ENCODE results near the gene EGFL7. TPM values are rescaled to one million over a fixed set of nuclear protein-coding genes. Genes with fewer than 3 reads are reported as not detected.
A peak's percentile ranks its signal among the peaks of the same experiment; 100 is the strongest.

EGFL7 gene
- total RNA-seq, 1 donor from 2014 or later: 61.5 TPM

DNA sequence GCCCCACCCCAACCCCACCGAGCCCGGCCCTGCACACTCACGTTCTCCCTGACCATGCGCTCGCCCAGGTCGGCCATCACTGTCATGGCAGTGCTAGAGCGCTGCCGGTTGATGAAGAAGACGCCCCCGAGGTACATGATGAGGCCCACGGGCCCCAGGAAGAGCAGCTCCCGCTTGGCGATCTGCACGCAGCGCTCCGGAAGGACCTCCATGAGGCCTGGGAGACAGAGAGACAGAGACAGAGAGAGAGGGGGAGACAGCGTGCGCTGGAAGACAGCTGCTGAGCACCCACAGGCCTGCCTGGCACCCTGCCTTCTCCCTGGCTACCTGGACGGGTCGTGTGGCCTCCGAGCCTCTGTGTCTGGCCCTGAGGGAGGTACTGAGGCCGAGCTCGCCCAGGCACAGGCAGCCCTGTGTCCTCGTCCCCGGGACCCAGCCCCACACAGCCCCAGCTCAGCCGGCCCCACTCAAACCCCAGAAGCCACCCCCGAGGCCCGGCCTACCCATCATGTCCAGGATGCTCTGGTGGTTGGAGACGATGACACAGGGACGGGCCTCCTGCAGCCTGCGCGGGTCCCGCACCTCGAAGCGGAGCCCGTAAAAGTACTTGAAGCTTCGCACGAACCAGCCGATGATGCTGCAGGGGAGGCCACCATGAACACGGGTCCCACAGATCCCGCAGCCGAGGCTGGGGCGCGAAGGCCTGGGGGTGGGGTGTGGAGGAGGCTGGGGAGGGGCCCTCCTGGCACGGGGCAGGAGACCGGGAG lies 14.4 kb downstream of the EGFL7 start:
- ATAC-seq (ENCODE audit: poor library complexity) (no peak), DNase-seq (no peak)
- intact Hi-C loops (cut with DNase I): no loop called here

GRCh38 chr9:136678034-136678433 lies 15.3 kb downstream of the EGFL7 start:
- intact Hi-C loops (cut with DNase I): no loop called here
- DNase-seq (no peak), ATAC-seq (ENCODE audit: poor library complexity) (no peak)

GRCh38 chr9:136678624-136679023 lies 15.9 kb downstream of the EGFL7 start:
- intact Hi-C loops (cut with DNase I): no loop called here
- DNase-seq (no peak), ATAC-seq (ENCODE audit: poor library complexity) (no peak)

DNA sequence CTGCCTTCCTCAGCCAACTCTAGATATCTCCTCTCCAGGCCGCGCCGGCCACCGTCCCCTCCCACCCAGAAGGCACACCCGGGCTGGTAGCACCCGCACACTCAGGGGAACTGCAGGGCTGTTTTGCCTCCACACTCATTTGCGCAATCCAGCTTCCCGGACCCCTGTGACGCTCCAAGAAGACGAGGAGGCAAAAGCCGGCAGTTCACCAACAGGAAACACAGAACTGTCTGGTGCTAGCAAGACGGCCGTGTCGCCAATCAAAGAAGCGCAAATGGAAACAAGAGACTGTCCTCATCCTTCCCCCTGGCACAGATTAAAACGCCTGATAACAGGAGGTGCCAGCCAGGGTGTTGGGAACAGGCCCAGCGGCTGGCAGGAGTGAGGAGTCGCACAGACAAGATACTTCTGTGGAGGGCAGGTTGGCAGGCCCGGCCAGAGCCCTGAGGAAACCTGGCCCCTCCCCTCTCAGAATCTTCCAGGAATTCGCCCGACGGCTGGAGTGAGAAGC lies 16.8 kb downstream of the EGFL7 start:
- DNase-seq (no peak), ATAC-seq (ENCODE audit: poor library complexity) (no peak)
- intact Hi-C loops (cut with DNase I): no loop called here

DNA sequence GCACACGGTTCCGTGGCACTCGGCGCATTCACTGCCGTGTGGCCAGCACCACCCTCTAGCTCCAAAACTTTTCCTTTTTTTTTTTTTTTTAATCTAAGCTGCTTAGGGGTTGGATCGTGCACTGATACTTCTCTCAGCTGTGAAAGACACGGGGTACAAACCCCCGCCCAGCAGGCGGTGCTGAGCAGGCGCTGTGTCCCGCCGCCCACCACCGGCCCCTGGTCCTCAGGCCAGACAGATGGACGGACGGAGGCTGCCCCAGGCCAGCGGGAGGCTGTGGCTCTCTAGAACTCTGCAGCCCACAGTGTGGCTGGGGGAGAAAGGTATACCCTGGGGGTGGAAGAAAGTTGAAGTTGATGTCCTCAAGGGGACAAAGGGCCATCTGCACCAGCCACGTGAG lies 18.3 kb downstream of the EGFL7 start:
- ATAC-seq (ENCODE audit: poor library complexity) (no peak), DNase-seq (no peak)
- intact Hi-C loops (cut with DNase I): no loop called here

DNA sequence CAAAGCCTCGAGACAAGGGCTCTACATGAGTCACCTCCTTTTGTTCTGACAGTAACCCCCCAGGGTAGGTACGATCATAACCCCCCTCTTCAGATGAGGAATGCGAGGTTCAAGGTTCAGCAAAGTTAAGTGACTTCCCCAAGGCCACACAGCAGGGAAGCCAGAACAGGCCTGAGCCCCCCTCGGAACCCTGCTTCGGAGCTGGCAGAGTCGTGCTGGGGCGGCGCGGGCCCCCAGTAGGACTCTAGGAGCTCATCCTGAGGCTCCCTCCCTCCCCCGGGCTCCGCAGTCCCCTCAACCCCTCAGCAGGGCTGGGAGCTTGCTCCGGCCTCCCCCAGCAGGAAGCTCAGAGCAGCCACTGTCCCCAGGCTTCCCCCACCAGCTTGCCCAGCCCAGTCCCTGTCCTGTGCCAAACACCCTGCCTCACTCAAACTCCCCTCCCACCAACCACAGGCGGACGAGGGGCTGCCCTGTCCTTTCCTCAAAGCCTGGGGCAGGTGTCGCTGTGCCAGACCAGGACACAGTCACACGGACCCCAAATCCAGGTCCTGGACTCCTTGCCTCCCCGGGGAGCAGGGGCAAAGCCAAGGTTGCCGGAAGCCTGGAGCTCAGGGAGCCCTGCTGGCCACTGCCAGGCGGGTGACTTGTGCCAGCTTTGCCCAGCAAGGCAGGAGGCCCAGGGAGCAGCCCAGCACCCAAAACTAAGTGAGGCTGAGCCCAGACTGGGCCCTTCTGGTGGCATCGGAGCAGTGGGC lies 19.4 kb downstream of the EGFL7 start:
- no peak for DNase-seq
- no peak for ATAC-seq (ENCODE audit: poor library complexity)
- intact Hi-C loops (cut with DNase I): no loop called here

- ATAC-seq (ENCODE audit: poor library complexity) (no peak), DNase-seq (no peak)
- intact Hi-C loops (cut with DNase I): no loop called here
Observed at GRCh38 chr9:136682710-136683109, 20.0 kb downstream of the EGFL7 start.

- DNase-seq: no peak
- ATAC-seq (ENCODE audit: poor library complexity): no peak
- intact Hi-C loops (cut with DNase I): no loop called here
Observed at GRCh38 chr9:136683173-136683745, 20.5 kb downstream of the EGFL7 start.

DNA sequence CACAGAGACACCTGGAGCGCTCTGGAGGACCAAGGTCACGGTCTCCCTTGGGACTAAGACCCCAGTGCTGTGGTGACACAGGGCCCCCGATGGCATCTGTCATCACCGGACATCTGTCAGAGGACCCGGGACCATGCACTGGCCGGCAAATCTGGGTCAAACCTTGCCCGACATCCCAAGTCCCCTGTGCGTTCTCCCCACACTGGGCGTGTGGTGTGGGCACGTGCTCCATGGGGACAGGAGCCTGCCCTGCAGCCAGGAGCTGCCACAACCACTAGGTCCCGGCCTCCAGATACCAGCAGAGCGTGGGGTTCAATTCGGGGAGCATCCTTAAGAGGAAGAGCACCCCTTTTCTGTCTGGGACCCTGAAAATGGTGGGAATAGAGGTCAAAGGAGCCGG lies 21.0 kb downstream of the EGFL7 start:
- intact Hi-C loops (cut with DNase I): no loop called here
- DNase-seq: no peak
- ATAC-seq (ENCODE audit: poor library complexity): no peak

GRCh38 chr9:136684339-136684738 lies 21.6 kb downstream of the EGFL7 start:
- ATAC-seq (ENCODE audit: poor library complexity) (no peak), DNase-seq (no peak)
- intact Hi-C loops (cut with DNase I): no loop called here

GRCh38 chr9:136684799-136685198 lies 22.1 kb downstream of the EGFL7 start:
- DNase-seq: no peak
- no peak for ATAC-seq (ENCODE audit: poor library complexity)
- intact Hi-C loops (cut with DNase I): loop anchor here (5.0 kb wide), 1 partner anchor 43 kb away; no protein-coding TSS in a partner anchor

- no peak for DNase-seq
- no peak for ATAC-seq (ENCODE audit: poor library complexity)
Observed at GRCh38 chr9:136685216-136685615, 22.5 kb downstream of the EGFL7 start.

DNA sequence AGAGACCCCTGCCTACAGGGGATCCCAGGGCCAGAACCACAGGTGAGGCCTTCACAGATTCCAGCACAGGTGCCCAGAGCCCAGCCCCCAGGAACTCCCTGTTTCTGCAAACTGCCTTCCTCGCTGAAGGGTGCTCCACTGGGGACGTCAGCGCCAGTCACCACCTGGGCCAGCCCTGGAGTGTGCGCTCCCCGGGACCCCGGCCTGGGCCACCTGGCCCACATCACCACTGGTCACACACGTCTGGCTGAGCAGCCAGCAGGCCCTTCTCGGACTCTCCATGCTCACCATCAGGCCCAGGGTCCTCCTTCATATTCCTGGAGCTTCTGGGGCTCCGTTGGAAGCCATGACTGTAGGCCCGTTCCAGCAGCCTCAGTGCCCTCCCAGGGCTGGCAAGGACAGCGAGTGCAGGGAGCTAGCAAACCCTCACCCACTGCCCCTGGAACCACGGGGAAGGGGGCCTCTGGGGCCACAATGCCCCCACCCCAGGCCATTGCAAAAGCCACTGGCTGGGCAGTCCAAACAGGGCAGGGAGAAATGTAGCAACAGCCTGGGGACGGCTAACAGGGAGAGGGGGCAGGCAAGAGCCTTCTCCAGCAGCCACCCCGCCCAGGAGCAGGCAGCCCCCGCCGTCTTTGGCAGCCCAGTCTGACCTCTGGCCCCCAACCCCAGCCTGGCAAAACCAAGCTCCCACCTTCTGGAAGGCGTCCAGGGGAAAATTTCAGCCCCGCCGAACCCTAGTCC lies 23.2 kb downstream of the EGFL7 start:
- DNase-seq: no peak
- intact Hi-C loops (cut with DNase I): loop anchor here (5.0 kb wide), 1 partner anchor 41 kb away; no protein-coding TSS in a partner anchor
- ATAC-seq (ENCODE audit: poor library complexity): peak; percentile 4

More at GRCh38 chr9:136685216-136685615, 22.5 kb downstream of the EGFL7 start:
- intact Hi-C loops (cut with DNase I): loop anchor here (5.0 kb wide), 1 partner anchor 42 kb away; no protein-coding TSS in a partner anchor

- intact Hi-C loops (cut with DNase I): loop anchor here (5.0 kb wide), 1 partner anchor 41 kb away; no protein-coding TSS in a partner anchor
- DNase-seq (no peak), ATAC-seq (ENCODE audit: poor library complexity) (no peak)
Observed at GRCh38 chr9:136686534-136686793, 23.7 kb downstream of the EGFL7 start.

- DNase-seq: peak; percentile 90
- intact Hi-C loops (cut with DNase I): loop anchor here (5.0 kb wide), 1 partner anchor 40 kb away; no protein-coding TSS in a partner anchor
- ATAC-seq (ENCODE audit: poor library complexity): peak; percentile 82
Observed at GRCh38 chr9:136686794-136687711, 24.3 kb downstream of the EGFL7 start, which contains the start of gene AGPAT2. TSS of gene AGPAT2 (minus strand) at chr9:136687457. CDS start at chr9:136687357, 100 bp downstream.

DNA sequence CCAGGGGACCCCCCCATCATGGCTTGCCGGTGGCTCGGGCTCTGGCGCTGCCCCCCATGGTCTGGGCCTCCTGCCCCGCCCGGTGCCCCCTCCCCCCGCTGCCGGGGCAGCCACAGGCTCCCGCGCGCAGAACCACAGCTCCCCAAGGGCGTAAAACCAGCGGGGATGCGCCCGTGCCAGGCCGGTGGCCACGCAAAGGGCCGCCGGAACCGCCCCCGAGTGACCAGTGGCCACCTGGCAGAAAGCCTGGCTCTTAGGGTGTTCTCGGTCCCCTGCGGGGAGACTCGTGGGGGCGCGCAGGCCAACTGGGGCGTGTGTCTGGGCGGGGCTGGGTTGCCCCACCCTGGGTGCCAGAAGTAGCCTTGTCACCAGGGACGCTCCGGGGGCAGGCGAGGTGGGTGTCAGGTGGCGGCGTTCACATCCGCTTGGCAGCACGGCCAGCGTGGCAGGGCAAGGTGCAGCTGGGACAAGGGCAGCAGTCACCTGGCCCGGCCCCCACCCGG lies 25.1 kb downstream of the EGFL7 start:
- DNase-seq: no peak
- intact Hi-C loops (cut with DNase I): loop anchor here (5.0 kb wide), 1 partner anchor 40 kb away; no protein-coding TSS in a partner anchor
- peak; percentile 0 for ATAC-seq (ENCODE audit: poor library complexity)

DNA sequence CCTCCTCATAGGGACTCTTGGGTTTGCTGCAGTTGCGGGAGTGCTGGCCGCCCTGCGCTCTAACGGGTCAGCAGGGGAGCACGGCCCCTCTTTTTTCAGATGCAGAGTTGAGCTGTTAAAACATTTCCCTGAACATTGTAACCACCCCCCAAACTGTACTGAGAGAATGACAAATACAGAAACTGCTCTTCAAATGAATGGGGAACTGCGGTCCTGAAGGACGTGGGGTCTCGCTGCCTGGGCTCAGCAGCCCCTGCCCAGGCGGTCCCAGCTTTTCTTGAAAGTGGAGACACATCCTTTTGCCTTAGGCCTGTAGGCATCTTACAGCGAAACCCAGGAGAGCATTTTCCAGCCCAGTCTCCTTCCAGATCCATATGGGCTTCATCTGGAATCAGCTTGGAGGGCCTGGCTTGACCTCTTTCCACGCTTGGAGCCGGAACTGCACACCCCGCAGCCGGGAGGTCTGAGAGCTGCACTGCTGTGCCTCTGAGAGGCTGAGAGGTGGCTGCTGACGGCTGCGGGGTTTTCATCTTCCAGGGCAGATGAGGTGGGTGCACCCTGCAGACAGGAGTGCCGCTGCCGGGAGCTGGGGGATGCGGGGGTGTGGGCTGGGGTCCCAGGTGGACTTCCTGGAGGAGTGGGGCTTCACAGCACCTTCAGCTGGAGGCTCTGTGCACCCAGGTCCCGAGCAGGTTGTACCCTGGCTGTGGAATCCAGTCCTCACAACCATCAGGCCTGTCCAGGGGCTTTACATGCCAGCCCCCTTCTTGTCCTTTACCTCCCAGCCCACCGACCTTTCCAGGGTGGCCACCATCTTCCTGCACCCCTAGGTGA lies 25.8 kb downstream of the EGFL7 start:
- intact Hi-C loops (cut with DNase I): loop anchor here (5.0 kb wide), 1 partner anchor 39 kb away; no protein-coding TSS in a partner anchor
- ATAC-seq (ENCODE audit: poor library complexity): no peak
- DNase-seq: no peak

All from Right ventricle myocardium superior (tissue), 1 donor.